ENCODE results near the gene SRSF9. TPM values are rescaled to one million over a fixed set of nuclear protein-coding genes. Genes with fewer than 3 reads are reported as not detected.
"Not testable (repeated sequence)": the region's sequence is repeated elsewhere in the genome, so short reads cannot be mapped to it uniquely, and the experiment has no call there.

Gene SRSF9
- total RNA-seq, 4 donors from 2014 or later: 10.5 to 150 (median 91.1) TPM

- H3K36me3 ChIP-seq: no peaks in the 10 kb centered on the region
- no peaks in the 10 kb centered on the region for H3K27me3 ChIP-seq
- H3K27ac ChIP-seq: peak overlapping the region in 1 of 2 donors; percentile 42
- H3K9me3 ChIP-seq: no peaks in the 10 kb centered on the region
- peaks cover 0 to 4% of the 10 kb centered on the region in 2 donors for H3K4me1 ChIP-seq
- intact Hi-C loops (cut with DNase I; ENCODE audit: low total_unique reads): no loop called here
- H3K4me3 ChIP-seq: no peak overlapping the region
- no peak for TF ChIP-seq CTCF (IDR thresholded peaks at IDR 0.05)
- no peak for TF ChIP-seq POLR2A (IDR thresholded peaks at IDR 0.05)
- DNase-seq: no peak
Observed at GRCh38 chr12:120490325-120490724, 20.8 kb upstream of the SRSF9 start.

- Histone ChIP-seq H3K4me1 (peaks cover 0 to 4% of the 10 kb centered on the region in 2 donors), H3K4me3 (no peak overlapping the region), H3K27me3 (no peaks in the 10 kb centered on the region), H3K36me3 (no peaks in the 10 kb centered on the region), H3K9me3 (no peaks in the 10 kb centered on the region), H3K27ac (peak overlapping the region; percentile 30 to 77)
- DNase-seq: peak in 1 of 2 donors; percentile 22
- intact Hi-C loops (cut with DNase I; ENCODE audit: low total_unique reads): no loop called here
- TF ChIP-seq CTCF (IDR thresholded peaks at IDR 0.05) (no peak), POLR2A (IDR thresholded peaks at IDR 0.05) (no peak)
Observed at GRCh38 chr12:120489018-120489417, 19.5 kb upstream of the SRSF9 start.

GRCh38 chr12:120488057-120488640 lies 18.6 kb upstream of the SRSF9 start:
- intact Hi-C loops (cut with DNase I; ENCODE audit: low total_unique reads): no loop called here
- no peaks in the 10 kb centered on the region for H3K27me3 ChIP-seq
- H3K27ac ChIP-seq: peak overlapping the region; percentile 35 to 77
- DNase-seq: peak; percentile 39 to 52
- no peak for TF ChIP-seq POLR2A (IDR thresholded peaks at IDR 0.05)
- TF ChIP-seq CTCF (IDR thresholded peaks at IDR 0.05): no peak
- H3K9me3 ChIP-seq: no peaks in the 10 kb centered on the region
- H3K36me3 ChIP-seq: no peaks in the 10 kb centered on the region
- no peak overlapping the region for H3K4me3 ChIP-seq
- H3K4me1 ChIP-seq: peaks cover 0 to 4% of the 10 kb centered on the region in 2 donors

GRCh38 chr12:120487552-120487951 lies 18.0 kb upstream of the SRSF9 start:
- DNase-seq: not testable (repeated sequence)
- peak overlapping the region; percentile 35 to 77 for H3K27ac ChIP-seq

GRCh38 chr12:120485961-120486881 lies 16.7 kb upstream of the SRSF9 start:
- Histone ChIP-seq H3K27ac (peak overlapping the region in 1 of 2 donors; percentile 77), H3K27me3 (no peaks in the 10 kb centered on the region), H3K9me3 (no peaks in the 10 kb centered on the region), H3K4me3 (no peak overlapping the region), H3K36me3 (no peaks in the 10 kb centered on the region), H3K4me1 (peaks cover 0 to 4% of the 10 kb centered on the region in 2 donors)
- intact Hi-C loops (cut with DNase I; ENCODE audit: low total_unique reads): no loop called here
- TF ChIP-seq CTCF (IDR thresholded peaks at IDR 0.05) (no peak), POLR2A (IDR thresholded peaks at IDR 0.05) (no peak)
- DNase-seq: no peak

More at GRCh38 chr12:120487552-120487951, 18.0 kb upstream of the SRSF9 start:
- H3K27me3 ChIP-seq; H3K9me3 ChIP-seq; H3K36me3 ChIP-seq; H3K4me1 ChIP-seq; intact Hi-C loops (cut with DNase I; ENCODE audit: low total_unique reads); H3K4me3 ChIP-seq: not testable (repeated sequence)

All from uterus (tissue), 4 donors.